Dermis microvascular lymphatic vessel endothelial cell (primary cell): ENCODE results near the gene GPR33. TPM values are rescaled to one million over a fixed set of nuclear protein-coding genes. Genes with fewer than 3 reads are reported as not detected.
"Not testable (repeated sequence)": the region's sequence is repeated elsewhere in the genome, so short reads cannot be mapped to it uniquely, and the experiment has no call there.

ENCODE experiments used
- DNase-seq, 2 donors: peaks; one replicate each; pipeline versions ENCODE4 v3.0.0 to v3.0.0-alpha.2; 2010; ENCODE audit warnings: low read depth in 2 of 2
- total RNA-seq: library from RNA; depleted of rRNA; stranded (reverse); fragments of >200 nt; gene quantifications from 2 replicates; pipeline ENCODE4 v1.2.1, GENCODE V29; 2014

Gene GPR33
- total RNA-seq, 1 donor from 2014 or later = not detected

GRCh38 chr14:31461545-31461944 is 26.3 kb downstream of the GPR33 start:
- no peak for DNase-seq

GRCh38 chr14:31457665-31458659 is 29.9 kb downstream of the GPR33 start:
- no peak for DNase-seq

GRCh38 chr14:31456841-31457664 is 30.8 kb downstream of the GPR33 start, which contains the start of gene DTD2:
Gene DTD2, minus strand, starts transcription at chr14:31457506. Its CDS starts 113 bp downstream, at chr14:31457393.
- peak; percentile 82 to 95 for DNase-seq

- peak; percentile 31 to 53 for DNase-seq
Observed at GRCh38 chr14:31449971-31450610, 37.7 kb downstream of the GPR33 start.

- DNase-seq = no peak
Observed at GRCh38 chr14:31449136-31449535, 38.7 kb downstream of the GPR33 start.

- no peak for DNase-seq
Observed at GRCh38 chr14:31445703-31446102, 42.1 kb downstream of the GPR33 start.

- DNase-seq = no peak
Observed at GRCh38 chr14:31442284-31442683, 45.6 kb downstream of the GPR33 start.

- no peak for DNase-seq
Observed at GRCh38 chr14:31441273-31442111, 46.3 kb downstream of the GPR33 start.

GRCh38 chr14:31440280-31440679 is 47.6 kb downstream of the GPR33 start:
- DNase-seq = no peak

- no peak for DNase-seq
Observed at GRCh38 chr14:31439561-31439960, 48.3 kb downstream of the GPR33 start.

- DNase-seq = not testable (repeated sequence)
Observed at GRCh38 chr14:31437045-31437691, 50.7 kb downstream of the GPR33 start.

GRCh38 chr14:31435276-31435675 is 52.6 kb downstream of the GPR33 start:
- DNase-seq = no peak

Other genes starting within 250 kb of the GPR33 start
- gene HEATR5A, start 67.5 kb downstream of the GPR33 start, total RNA-seq = 28.8 and 29.0 TPM in 2 replicates
- gene DTD2, start 30.5 kb downstream of the GPR33 start, total RNA-seq = 20.6 and 24.6 TPM in 2 replicates
- 4.0 and 4.7 TPM in 2 replicates for gene NUBPL, start 73.4 kb upstream of the GPR33 start, total RNA-seq